Left lung (tissue), 14 donors: ENCODE data around the gene ALPK1. TPM values are rescaled to one million over a fixed set of nuclear protein-coding genes. Genes with fewer than 3 reads are reported as not detected.

Experiments
- ATAC-seq: fragments of 200-7000 bp; cut with Tn5 transposase; one replicate; pipeline ENCODE4 v1.9.1; 2020; ENCODE audit warnings: moderate library complexity
- DNase-seq, 4 donors: peaks; one replicate each; pipeline ENCODE4 v3.0.0-alpha.2; 2013 to 2020
- H3K27ac ChIP-seq, 2 donors: fragments of 200-600 bp; sonication (generic) in 1 of 2; one replicate each; pipeline versions ENCODE4 v1.5.0 to v1.8.0; 2020 to 2021
- H3K27me3 ChIP-seq, 2 donors: fragments of 200-600 bp; sonication (generic) in 1 of 2; one replicate each; pipeline versions ENCODE4 v1.5.0 to v1.8.0; 2020 to 2021
- H3K36me3 ChIP-seq, 2 donors: fragments of 200-600 bp; sonication (generic) in 1 of 2; one replicate each; pipeline versions ENCODE4 v1.5.0 to v1.8.0; 2020 to 2021
- H3K4me1 ChIP-seq, 2 donors: fragments of 200-600 bp; one replicate each; pipeline ENCODE4 v1.8.0; 2021
- H3K4me3 ChIP-seq, 2 donors: fragments of 200-600 bp; sonication (generic) in 1 of 2; one replicate each; pipeline versions ENCODE4 v1.5.0 to v1.8.0; 2020 to 2021; ENCODE audit warnings: mild to moderate bottlenecking in 1 of 2
- H3K9me3 ChIP-seq, 2 donors: fragments of 200-600 bp; sonication (generic) in 1 of 2; one replicate each; pipeline versions ENCODE4 v1.5.0 to v1.8.0; 2020 to 2021
- intact Hi-C, 2 donors: fragments of 100-400 bp; cut with DNase I; formaldehyde crosslinking; loops; one replicate each; pipeline versions ENCODE4 v1.11.2 to v1.14.2; 2022
- long read RNA-seq, 12 donors: library from polyadenylated mRNA in 2 of 12; unstranded in 2 of 12; transcript quantifications; one replicate each; pipeline ENCODE4 v2.0.0 and lab custom pipeline, GENCODE V29; 2019 to 2026
- polyA plus RNA-seq, 6 donors: library from polyadenylated mRNA; unstranded; fragments of 120-200 nt; gene quantifications; one replicate each; pipeline ENCODE4 v1.2.1, GENCODE V29; 2013; ENCODE audit not compliant: insufficient read length in 6 of 6
- total RNA-seq, 2 donors: library from RNA; stranded (reverse); fragmentation: NEBNext Ultra II Directional; extraction: Animal tissue kit (Norgen Biotek cat#: 25700); gene quantifications; one replicate each; pipeline ENCODE4 v1.2.1, GENCODE V29; 2021
- TF ChIP-seq, protein P1 (sequence below), 2 donors: fragments of 200-600 bp; sonication (generic) in 1 of 2; IDR thresholded peaks; one replicate each; pipeline versions ENCODE4 v1.5.0 to v1.8.0; 2021; ENCODE audit warnings: antibody characterized with exemption in 2 of 2
- donor health status: DM: no; HTN: yes; CAD: no.
- donor health status: DM: no; HTN: no; CAD: no.

Gene ALPK1
- total RNA-seq (10 to 100 TPM; 21.3 to 38.5 TPM), polyA plus RNA-seq (10 to 100 TPM; 16.3 to 27.2 (median 22.0) TPM)
- long read RNA-seq, donor 1, partial matches to known transcripts, result 12 of 14 reads
- long read RNA-seq, donor 1, other reads (novel, unspliced or antisense), result 0 of 14 reads
- long read RNA-seq, donor 2, partial matches to known transcripts, result 6 of 8 reads
- long read RNA-seq, donor 2, other reads (novel, unspliced or antisense), result 0 of 8 reads
- long read RNA-seq, donor 3, result 0 reads
- long read RNA-seq, donor 4, partial matches to known transcripts, result 3 of 7 reads
- long read RNA-seq, donor 4, other reads (novel, unspliced or antisense), result 4 of 7 reads
- long read RNA-seq, donor 5, partial matches to known transcripts, result 5 of 7 reads
- long read RNA-seq, donor 5, other reads (novel, unspliced or antisense), result 0 of 7 reads
- long read RNA-seq, donor 6, partial matches to known transcripts, result 10 of 10 reads
- long read RNA-seq, donor 6, other reads (novel, unspliced or antisense), result 0 of 10 reads
- long read RNA-seq, donor 7, result 0 reads
- long read RNA-seq, donor 8, result 0 reads
- long read RNA-seq, donor 9, result 0 reads
- long read RNA-seq, donor 10, partial matches to known transcripts, result 2 of 7 reads
- long read RNA-seq, donor 10, other reads (novel, unspliced or antisense), result 5 of 7 reads
- long read RNA-seq, donor 11, result 0 reads
- long read RNA-seq, donor 12, partial matches to known transcripts, result 0 of 2 reads
- long read RNA-seq, donor 12, other reads (novel, unspliced or antisense), result 0 of 2 reads

- ATAC-seq (peak; percentile 97), DNase-seq (peak in 2 of 4 donors; percentile 75 to 90)
- no peaks in the 10 kb centered on the region for H3K36me3 ChIP-seq
- no peaks in the 10 kb centered on the region for H3K9me3 ChIP-seq
- H3K4me3 ChIP-seq, result peak within 1 kb of the TSS; percentile 26 to 48
- H3K27me3 ChIP-seq, result no peaks in the 10 kb centered on the region
- peak within 1 kb of the TSS; percentile 72 to 94 for H3K27ac ChIP-seq
- TF ChIP-seq, protein P1, sequence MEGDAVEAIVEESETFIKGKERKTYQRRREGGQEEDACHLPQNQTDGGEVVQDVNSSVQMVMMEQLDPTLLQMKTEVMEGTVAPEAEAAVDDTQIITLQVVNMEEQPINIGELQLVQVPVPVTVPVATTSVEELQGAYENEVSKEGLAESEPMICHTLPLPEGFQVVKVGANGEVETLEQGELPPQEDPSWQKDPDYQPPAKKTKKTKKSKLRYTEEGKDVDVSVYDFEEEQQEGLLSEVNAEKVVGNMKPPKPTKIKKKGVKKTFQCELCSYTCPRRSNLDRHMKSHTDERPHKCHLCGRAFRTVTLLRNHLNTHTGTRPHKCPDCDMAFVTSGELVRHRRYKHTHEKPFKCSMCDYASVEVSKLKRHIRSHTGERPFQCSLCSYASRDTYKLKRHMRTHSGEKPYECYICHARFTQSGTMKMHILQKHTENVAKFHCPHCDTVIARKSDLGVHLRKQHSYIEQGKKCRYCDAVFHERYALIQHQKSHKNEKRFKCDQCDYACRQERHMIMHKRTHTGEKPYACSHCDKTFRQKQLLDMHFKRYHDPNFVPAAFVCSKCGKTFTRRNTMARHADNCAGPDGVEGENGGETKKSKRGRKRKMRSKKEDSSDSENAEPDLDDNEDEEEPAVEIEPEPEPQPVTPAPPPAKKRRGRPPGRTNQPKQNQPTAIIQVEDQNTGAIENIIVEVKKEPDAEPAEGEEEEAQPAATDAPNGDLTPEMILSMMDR (IDR thresholded peaks at IDR 0.05), result no peak
- peaks cover 0 to 39% of the 10 kb centered on the region in 2 donors for H3K4me1 ChIP-seq
- intact Hi-C loops, result no loop called here
These were observed at the start of gene ALPK1 for GRCh38 chr4:112296949-112297880. Gene ALPK1, plus strand, starts transcription at chr4:112297369.

DNA sequence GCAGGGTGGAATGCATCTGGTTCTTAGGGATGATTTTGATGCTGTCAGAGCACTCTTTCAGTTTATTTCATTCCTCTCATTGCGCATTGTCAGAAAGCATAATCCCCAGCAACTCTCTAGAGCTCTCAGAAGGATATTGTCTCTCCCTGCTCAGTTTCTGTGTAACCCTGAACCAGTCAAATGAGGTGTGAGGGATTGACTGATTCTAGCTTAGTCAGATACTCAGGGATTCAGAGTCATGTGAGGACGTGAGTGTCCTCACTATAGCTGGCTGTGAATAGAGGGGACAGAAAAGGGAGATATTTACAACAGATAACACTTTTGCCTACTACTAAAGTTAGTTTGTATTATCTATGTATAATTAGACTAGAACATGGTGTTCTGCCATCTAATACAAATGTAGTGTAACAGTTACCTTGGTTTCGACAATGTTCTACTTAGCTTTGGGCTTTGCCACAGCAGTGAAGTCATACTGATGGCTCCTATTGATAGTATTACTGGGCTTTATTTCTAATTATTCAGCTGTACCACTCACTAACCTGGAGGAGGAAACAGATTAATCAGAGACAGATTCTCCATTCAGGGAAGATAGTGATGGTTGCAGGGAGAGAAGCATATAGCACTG, 46.0 kb upstream of the ALPK1 start:
- no peak overlapping the region for H3K27ac ChIP-seq
- ATAC-seq (no peak), DNase-seq (no peak)
- H3K27me3 ChIP-seq, result no peaks in the 10 kb centered on the region
- H3K4me3 ChIP-seq, result no peak overlapping the region
- no peaks in the 10 kb centered on the region for H3K9me3 ChIP-seq
- H3K36me3 ChIP-seq, result peaks cover 0 to 4% of the 10 kb centered on the region in 2 donors
- TF ChIP-seq, protein P1 (IDR thresholded peaks at IDR 0.05), result no peak
- peaks cover 0 to 9% of the 10 kb centered on the region in 2 donors for H3K4me1 ChIP-seq
- intact Hi-C loops, result no loop called here

DNA sequence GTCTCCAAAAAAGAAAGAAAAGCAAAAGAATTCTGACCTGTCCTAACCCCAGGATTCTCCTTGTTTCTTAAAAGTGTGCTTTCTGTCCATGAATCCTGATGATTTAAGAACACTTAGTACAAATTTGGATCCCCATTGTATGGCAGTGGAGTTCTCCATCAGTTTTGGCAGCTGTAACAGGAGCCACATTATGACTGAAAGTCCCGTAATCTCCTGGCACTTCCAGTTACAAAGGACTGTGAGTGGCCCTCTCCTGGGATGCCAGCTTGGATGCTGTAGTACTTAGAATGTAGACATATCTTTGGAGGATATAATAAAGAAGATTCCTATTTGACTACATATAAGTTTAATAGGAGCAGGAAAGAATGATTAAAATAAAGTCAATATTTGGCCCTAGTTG, 44.9 kb upstream of the ALPK1 start:
- DNase-seq (no peak), ATAC-seq (no peak)
- intact Hi-C loops, result no loop called here
- Histone ChIP-seq H3K9me3 (no peaks in the 10 kb centered on the region), H3K4me1 (peaks cover 0 to 9% of the 10 kb centered on the region in 2 donors), H3K27me3 (no peaks in the 10 kb centered on the region), H3K27ac (no peak overlapping the region), H3K4me3 (no peak overlapping the region), H3K36me3 (peaks cover 0 to 4% of the 10 kb centered on the region in 2 donors)
- TF ChIP-seq, protein P1 (IDR thresholded peaks at IDR 0.05), result no peak

DNA sequence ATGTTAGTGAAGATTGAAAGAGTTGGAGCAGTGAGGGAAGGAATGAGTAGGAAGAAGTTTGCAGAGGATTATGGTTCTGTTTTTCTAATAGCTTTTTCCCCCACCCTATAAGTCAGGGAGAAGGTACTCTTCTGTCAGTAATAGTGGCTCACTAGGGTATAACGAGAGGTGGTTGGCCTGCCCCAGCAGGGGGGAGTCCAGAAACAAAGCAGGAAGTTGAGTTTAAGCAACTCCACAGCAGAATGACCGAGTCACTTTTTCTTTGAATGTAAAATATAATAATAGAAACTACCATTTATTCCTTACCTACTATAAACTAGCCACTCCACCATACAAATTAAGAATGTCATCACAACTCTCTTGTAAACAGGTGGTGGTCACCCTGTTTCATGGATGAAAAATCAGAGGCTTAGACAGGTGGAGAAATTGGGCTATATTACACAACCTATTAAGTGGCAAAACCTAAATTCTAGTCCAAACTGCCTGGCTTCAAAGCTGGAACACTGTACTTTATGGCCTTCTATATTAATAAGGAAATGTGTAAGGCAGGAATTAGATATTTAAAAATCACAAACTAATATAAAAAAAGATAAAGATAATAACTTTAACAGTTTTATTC, 43.7 kb upstream of the ALPK1 start:
- intact Hi-C loops, result no loop called here
- H3K4me1 ChIP-seq, result peaks cover 0 to 9% of the 10 kb centered on the region in 2 donors
- H3K9me3 ChIP-seq, result no peaks in the 10 kb centered on the region
- TF ChIP-seq, protein P1 (IDR thresholded peaks at IDR 0.05), result no peak
- peaks cover 0 to 4% of the 10 kb centered on the region in 2 donors for H3K36me3 ChIP-seq
- no peak overlapping the region for H3K4me3 ChIP-seq
- no peaks in the 10 kb centered on the region for H3K27me3 ChIP-seq
- H3K27ac ChIP-seq, result no peak overlapping the region
- ATAC-seq, result no peak
- no peak for DNase-seq
